Astrocyte (in vitro differentiated cells and primary cell): ENCODE results near the gene LHFPL3. TPM values are rescaled to one million over a fixed set of nuclear protein-coding genes. Genes with fewer than 3 reads are reported as not detected.

ENCODE experiments used
- DNase-seq: peaks from one replicate; pipeline ENCODE4 v3.0.0-alpha.2; 2010; ENCODE audit warnings: low read depth
- FAIRE-seq: peaks from 2 replicates; lab custom pipeline; 2011; peaks lifted over from hg19 to GRCh38; lab: Jason Lieb, UNC
- H2AFZ ChIP-seq: 2 replicates; pipeline ENCODE4 v1.6.0; 2012; ENCODE audit warnings: low read depth, low read length, inconsistent platforms
- H3K27ac ChIP-seq: 2 replicates; pipeline ENCODE4 v1.5.1; 2011; ENCODE audit warnings: low read depth, low read length, inconsistent platforms
- H3K27me3 ChIP-seq: 2 replicates; pipeline ENCODE4 v1.6.0; 2011; ENCODE audit warnings: low read length, inconsistent platforms; ENCODE audit not compliant: insufficient read depth
- H3K36me3 ChIP-seq: 2 replicates; pipeline ENCODE4 v1.5.1; 2011; ENCODE audit warnings: low read length, inconsistent platforms; ENCODE audit not compliant: insufficient read depth
- H3K4me1 ChIP-seq: 2 replicates; pipeline ENCODE4 v1.5.1; 2011; ENCODE audit warnings: low read length, inconsistent platforms; ENCODE audit not compliant: insufficient read depth
- H3K4me2 ChIP-seq: 2 replicates; pipeline ENCODE4 v1.6.0; 2012; ENCODE audit warnings: low read length, inconsistent platforms
- H3K4me3 ChIP-seq: 2 replicates; pipeline ENCODE4 v1.5.1; 2011; ENCODE audit warnings: low read depth, mild to moderate bottlenecking, low read length, inconsistent platforms; ENCODE audit not compliant: insufficient read depth
- H3K79me2 ChIP-seq: 2 replicates; pipeline ENCODE4 v1.6.0; 2012; ENCODE audit warnings: mild to moderate bottlenecking, low read length, inconsistent platforms; ENCODE audit not compliant: insufficient read depth
- H3K9ac ChIP-seq: 2 replicates; pipeline ENCODE4 v1.6.0; 2012; ENCODE audit warnings: mild to moderate bottlenecking, low read length, inconsistent platforms
- H3K9me3 ChIP-seq: 2 replicates; pipeline ENCODE4 v1.5.1; 2012; ENCODE audit warnings: low read depth, mild to moderate bottlenecking, low read length, inconsistent platforms; ENCODE audit not compliant: insufficient read depth
- H4K20me1 ChIP-seq: 2 replicates; pipeline ENCODE4 v1.6.0; 2012; ENCODE audit warnings: low read length, inconsistent platforms; ENCODE audit not compliant: insufficient read depth
- H3K27ac Mint-ChIP-seq: one replicate; pipeline ENCODE4 v1.8.0; 2021; ENCODE audit warnings: mild to moderate bottlenecking, mixed read lengths; ENCODE audit not compliant: unreplicated experiment
- H3K27me3 Mint-ChIP-seq: one replicate; pipeline ENCODE4 v1.8.0; 2021; ENCODE audit warnings: low read depth, mixed read lengths; ENCODE audit not compliant: unreplicated experiment
- H3K36me3 Mint-ChIP-seq: one replicate; pipeline ENCODE4 v1.8.0; 2021; ENCODE audit warnings: low read depth, mixed read lengths; ENCODE audit not compliant: unreplicated experiment
- H3K4me1 Mint-ChIP-seq: one replicate; pipeline ENCODE4 v1.8.0; 2021; ENCODE audit warnings: low read depth, mixed read lengths; ENCODE audit not compliant: unreplicated experiment
- H3K4me3 Mint-ChIP-seq: one replicate; pipeline ENCODE4 v1.8.0; 2021; ENCODE audit warnings: mild to moderate bottlenecking, moderate library complexity, mixed read lengths; ENCODE audit not compliant: unreplicated experiment
- H3K9me3 Mint-ChIP-seq: one replicate; pipeline ENCODE4 v1.8.0; 2021; ENCODE audit warnings: mild to moderate bottlenecking, mixed read lengths; ENCODE audit not compliant: unreplicated experiment
- CTCF ChIP-seq: IDR thresholded peaks from 2 replicates; pipeline ENCODE4 v1.5.1; 2011; ENCODE audit warnings: low read depth, mild to moderate bottlenecking, inconsistent platforms, low read length, moderate library complexity; ENCODE audit not compliant: insufficient read depth
- EZH2 ChIP-seq: IDR thresholded peaks from 2 replicates; pipeline ENCODE4 v1.6.1; 2012; ENCODE audit warnings: mild to moderate bottlenecking, low read length, inconsistent platforms; ENCODE audit not compliant: insufficient read depth
- total RNA-seq: library from RNA; stranded (reverse); gene quantifications from 2 replicates; pipeline ENCODE4 v1.2.1, GENCODE V29; 2021

The LHFPL3 gene
- total RNA-seq, 1 donor from 2014 or later: not detected

GRCh38 chr7:104509874-104510273, 181.5 kb downstream of the LHFPL3 start:
- H3K4me1 ChIP-seq: no peaks in the 10 kb centered on the region
- H3K9me3 ChIP-seq: no peaks in the 10 kb centered on the region
- no peaks in the 10 kb centered on the region for H3K27me3 ChIP-seq
- no peak for TF ChIP-seq CTCF
- FAIRE-seq (no peak), DNase-seq (no peak)
- no peak overlapping the region for H3K9ac ChIP-seq
- H3K36me3 Mint-ChIP-seq: no peaks in the 10 kb centered on the region
- H3K27me3 Mint-ChIP-seq: peaks cover 2% of the 10 kb centered on the region
- H3K4me2 ChIP-seq: no peak overlapping the region
- H3K27ac Mint-ChIP-seq: no peak overlapping the region
- H3K4me3 ChIP-seq: no peak overlapping the region
- no peaks in the 10 kb centered on the region for H4K20me1 ChIP-seq
- no peaks in the 10 kb centered on the region for H3K4me1 Mint-ChIP-seq
- no peak overlapping the region for H3K4me3 Mint-ChIP-seq
- H3K36me3 ChIP-seq: no peaks in the 10 kb centered on the region
- no peak overlapping the region for H3K27ac ChIP-seq
- no peak overlapping the region for H2AFZ ChIP-seq
- H3K79me2 ChIP-seq: no peaks in the 10 kb centered on the region
- H3K9me3 Mint-ChIP-seq: peaks cover 3% of the 10 kb centered on the region

GRCh38 chr7:104524853-104525252, 196.4 kb downstream of the LHFPL3 start:
- no peak overlapping the region for H3K27ac Mint-ChIP-seq
- no peaks in the 10 kb centered on the region for H3K36me3 ChIP-seq
- no peak for TF ChIP-seq CTCF
- no peak for TF ChIP-seq EZH2
- no peak overlapping the region for H3K4me3 Mint-ChIP-seq
- H3K4me1 Mint-ChIP-seq: no peaks in the 10 kb centered on the region
- H3K79me2 ChIP-seq: no peaks in the 10 kb centered on the region
- H3K4me2 ChIP-seq: no peak overlapping the region
- H3K36me3 Mint-ChIP-seq: no peaks in the 10 kb centered on the region
- H3K9me3 Mint-ChIP-seq: no peaks in the 10 kb centered on the region
- no peaks in the 10 kb centered on the region for H3K4me1 ChIP-seq
- H3K9me3 ChIP-seq: no peaks in the 10 kb centered on the region
- H3K4me3 ChIP-seq: no peak overlapping the region
- H3K9ac ChIP-seq: no peak overlapping the region
- no peak overlapping the region for H2AFZ ChIP-seq
- no peaks in the 10 kb centered on the region for H4K20me1 ChIP-seq
- no peak overlapping the region for H3K27ac ChIP-seq
- DNase-seq (no peak), FAIRE-seq (no peak)
- peaks cover 6% of the 10 kb centered on the region for H3K27me3 Mint-ChIP-seq
- H3K27me3 ChIP-seq: no peaks in the 10 kb centered on the region

DNA sequence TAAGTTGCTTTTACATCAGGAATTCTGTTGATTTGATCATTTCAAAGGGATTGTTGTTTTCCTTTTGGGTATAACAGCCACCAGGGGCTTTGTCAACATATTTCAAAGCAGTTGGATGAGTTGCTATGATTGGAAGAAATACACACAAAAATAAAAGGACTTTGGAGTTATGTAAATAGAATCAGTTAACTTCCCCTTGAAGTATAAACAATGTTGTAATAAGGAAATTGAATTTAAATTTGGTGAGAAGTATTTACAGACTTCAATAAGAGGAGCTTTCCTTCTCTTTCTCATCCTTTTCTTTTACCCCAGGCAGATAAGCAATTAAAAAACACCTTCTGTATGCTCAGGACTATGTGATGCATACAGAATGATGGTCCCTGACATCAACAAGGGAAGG, 199.7 kb downstream of the LHFPL3 start:
- H3K4me3 ChIP-seq: no peak overlapping the region
- H3K4me1 ChIP-seq: no peaks in the 10 kb centered on the region
- no peaks in the 10 kb centered on the region for H3K27me3 ChIP-seq
- H4K20me1 ChIP-seq: no peaks in the 10 kb centered on the region
- DNase-seq: no peak
- Mint-ChIP-seq H3K4me1 (no peaks in the 10 kb centered on the region), H3K36me3 (no peaks in the 10 kb centered on the region), H3K27me3 (peaks cover 6% of the 10 kb centered on the region), H3K4me3 (no peak overlapping the region), H3K27ac (no peak overlapping the region), H3K9me3 (no peaks in the 10 kb centered on the region)
- no peak overlapping the region for H3K27ac ChIP-seq
- no peak for FAIRE-seq
- no peak overlapping the region for H2AFZ ChIP-seq
- H3K9ac ChIP-seq: no peak overlapping the region
- H3K36me3 ChIP-seq: no peaks in the 10 kb centered on the region
- H3K9me3 ChIP-seq: no peaks in the 10 kb centered on the region
- TF ChIP-seq CTCF (no peak), EZH2 (no peak)
- H3K4me2 ChIP-seq: no peak overlapping the region
- no peaks in the 10 kb centered on the region for H3K79me2 ChIP-seq
